ENCODE data around the gene PLD6. TPM values are rescaled to one million over a fixed set of nuclear protein-coding genes. Genes with fewer than 3 reads are reported as not detected.

Gene PLD6
- total RNA-seq, 1 experiment from 2014 or later, result 0.09 TPM

DNA sequence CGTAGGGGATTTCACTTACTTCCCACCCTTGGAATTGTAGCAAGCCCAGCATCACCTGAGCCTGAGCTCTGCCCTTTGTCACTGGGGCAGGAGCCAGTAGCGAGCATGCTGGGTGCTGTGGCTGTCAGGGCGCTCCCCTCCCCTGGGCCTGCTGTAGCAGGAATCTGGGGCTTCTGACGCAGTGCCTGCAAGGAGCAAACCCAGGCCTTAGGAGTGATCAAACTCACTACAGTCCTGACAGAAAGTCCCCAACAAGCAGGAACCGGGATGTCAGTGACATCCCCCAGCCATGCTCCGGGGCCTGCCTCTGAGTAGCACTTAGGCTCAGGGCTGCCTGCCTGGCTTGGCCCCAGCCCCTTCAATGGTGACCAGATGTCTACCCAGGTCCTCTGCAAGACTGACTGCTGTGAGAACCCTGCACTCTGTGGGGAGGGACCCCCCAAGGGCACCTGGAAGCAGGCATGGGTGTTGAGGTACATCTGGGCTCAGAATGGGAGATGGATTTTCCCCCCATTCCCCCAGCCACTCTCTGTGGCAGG, 23.5 kb downstream of the PLD6 start:
- H3K79me2 ChIP-seq (ENCODE audit: insufficient read depth, low read length), result no peaks in the 10 kb centered on the region
- no peaks in the 10 kb centered on the region for H3K4me1 ChIP-seq (ENCODE audit: insufficient read depth, low read length)
- no peak overlapping the region for H3K9ac ChIP-seq (ENCODE audit: extremely low read depth, insufficient read length, low read length)
- H3K36me3 Mint-ChIP-seq (ENCODE audit: insufficient read depth in 1 of 3, low read depth in 3 of 3), result peaks cover 13 to 49% (median 39%) of the 10 kb centered on the region in 3 experiments; a peak in 6 of 7 replicates
- no peak overlapping the region for H2BK20ac ChIP-seq (ENCODE audit: low read depth, low read length, poor library complexity, severe bottlenecking)
- TF ChIP-seq, protein P1, sequence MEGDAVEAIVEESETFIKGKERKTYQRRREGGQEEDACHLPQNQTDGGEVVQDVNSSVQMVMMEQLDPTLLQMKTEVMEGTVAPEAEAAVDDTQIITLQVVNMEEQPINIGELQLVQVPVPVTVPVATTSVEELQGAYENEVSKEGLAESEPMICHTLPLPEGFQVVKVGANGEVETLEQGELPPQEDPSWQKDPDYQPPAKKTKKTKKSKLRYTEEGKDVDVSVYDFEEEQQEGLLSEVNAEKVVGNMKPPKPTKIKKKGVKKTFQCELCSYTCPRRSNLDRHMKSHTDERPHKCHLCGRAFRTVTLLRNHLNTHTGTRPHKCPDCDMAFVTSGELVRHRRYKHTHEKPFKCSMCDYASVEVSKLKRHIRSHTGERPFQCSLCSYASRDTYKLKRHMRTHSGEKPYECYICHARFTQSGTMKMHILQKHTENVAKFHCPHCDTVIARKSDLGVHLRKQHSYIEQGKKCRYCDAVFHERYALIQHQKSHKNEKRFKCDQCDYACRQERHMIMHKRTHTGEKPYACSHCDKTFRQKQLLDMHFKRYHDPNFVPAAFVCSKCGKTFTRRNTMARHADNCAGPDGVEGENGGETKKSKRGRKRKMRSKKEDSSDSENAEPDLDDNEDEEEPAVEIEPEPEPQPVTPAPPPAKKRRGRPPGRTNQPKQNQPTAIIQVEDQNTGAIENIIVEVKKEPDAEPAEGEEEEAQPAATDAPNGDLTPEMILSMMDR (conservative IDR thresholded peaks at IDR 0.05), result no peak
- peaks cover 5 to 20% of the 10 kb centered on the region in 2 experiments for H3K4me1 Mint-ChIP-seq
- no peak overlapping the region for H2AK5ac ChIP-seq (ENCODE audit: insufficient read length, low read length)
- no peak overlapping the region for H3K4me2 ChIP-seq (ENCODE audit: insufficient read depth, insufficient read length, low read length)
- H2BK12ac ChIP-seq (ENCODE audit: insufficient read length, low read depth, low read length), result no peak overlapping the region
- no peak overlapping the region for H3T11ph ChIP-seq (ENCODE audit: low read length)
- no peak overlapping the region for H3K18ac ChIP-seq (ENCODE audit: insufficient read length, low read depth, low read length)
- no peaks in the 10 kb centered on the region for H3K9me3 ChIP-seq (ENCODE audit: control insufficient read depth, low read depth, low read length)
- H4K91ac ChIP-seq (ENCODE audit: insufficient read length, low read depth, low read length), result no peak overlapping the region
- no peak overlapping the region for H3K4ac ChIP-seq (ENCODE audit: low read depth, low read length)
- no peak overlapping the region for H3K27ac Mint-ChIP-seq
- no peak overlapping the region for H2BK15ac ChIP-seq (ENCODE audit: low read depth, low read length)
- no peak overlapping the region for H3K27ac ChIP-seq (ENCODE audit: insufficient read length, low read depth, low read length)
- H2BK120ac ChIP-seq (ENCODE audit: low read depth, low read length, poor library complexity, severe bottlenecking), result no peak overlapping the region
- H4K5ac ChIP-seq (ENCODE audit: insufficient read length, low read depth, low read length), result no peak overlapping the region
- H3K27me3 Mint-ChIP-seq (ENCODE audit: low read depth), result no peaks in the 10 kb centered on the region
- no peak for DNase-seq
- no peaks in the 10 kb centered on the region for H3K23me2 ChIP-seq (ENCODE audit: insufficient read length, low read depth, low read length, poor library complexity, severe bottlenecking)
- no peaks in the 10 kb centered on the region for H3K9me3 Mint-ChIP-seq
- no peak overlapping the region for H3K4me3 Mint-ChIP-seq
- no peak overlapping the region for H3K14ac ChIP-seq (ENCODE audit: insufficient read depth, low read length)
- no peak overlapping the region for H3K56ac ChIP-seq (ENCODE audit: insufficient read length, low read depth, low read length)
- H4K8ac ChIP-seq (replicated peaks; ENCODE audit: insufficient read length, low read depth, low read length), result no peak overlapping the region
- H3K27me3 ChIP-seq (ENCODE audit: insufficient read depth, low read length), result no peaks in the 10 kb centered on the region
- no peaks in the 10 kb centered on the region for H3K79me1 ChIP-seq (ENCODE audit: insufficient read depth, low read depth, low read length, poor library complexity, severe bottlenecking)
- H3K23ac ChIP-seq (ENCODE audit: insufficient read length, low read depth, low read length), result no peak overlapping the region
- H4K20me1 ChIP-seq (ENCODE audit: control insufficient read depth, insufficient read depth, insufficient read length), result no peaks in the 10 kb centered on the region
- no peak overlapping the region for H2AFZ ChIP-seq (ENCODE audit: low read length)
- WGBS (ENCODE audit: extremely low coverage, insufficient read length, low lambda C conversion rate), result no CpG with 5 or more reads among the region's 6 CpGs
- H2BK5ac ChIP-seq (ENCODE audit: insufficient read length, low read length), result no peak overlapping the region

Data from H9 (cell line).